ENCODE results near the gene IQCB1.
"Not testable (repeated sequence)": the region's sequence is repeated elsewhere in the genome, so short reads cannot be mapped to it uniquely, and the experiment has no call there.

Gene IQCB1

GRCh38 chr3:121809249-121809648, 25.6 kb downstream of the IQCB1 start:
- DNase-seq (ENCODE audit: low spot score): no peak

- DNase-seq (ENCODE audit: low spot score): no peak
These were observed 31.0 kb downstream of the IQCB1 start for GRCh38 chr3:121803771-121804320.

GRCh38 chr3:121800906-121801305, 34.0 kb downstream of the IQCB1 start:
- DNase-seq (ENCODE audit: low spot score): no peak

DNA sequence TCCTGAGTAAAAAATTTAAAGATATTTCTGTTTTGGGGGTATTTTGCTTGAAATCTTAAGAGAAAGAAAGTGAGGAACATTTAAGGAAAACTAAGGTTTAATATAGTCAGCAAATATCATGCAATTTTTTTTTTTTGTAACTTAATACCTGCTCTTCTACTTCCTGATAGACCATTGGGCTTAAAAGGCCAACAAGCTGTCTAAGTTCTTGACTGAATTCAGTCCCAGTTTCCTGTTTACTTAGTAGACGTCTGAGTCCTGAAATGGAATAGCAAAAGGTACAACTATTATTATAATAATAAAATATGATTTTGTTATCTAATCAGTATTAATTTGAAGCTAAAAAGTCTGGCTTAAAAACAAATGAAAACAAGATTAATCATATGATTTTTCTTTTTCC, 37.9 kb downstream of the IQCB1 start:
- DNase-seq (ENCODE audit: low spot score): no peak

- DNase-seq (ENCODE audit: low spot score): no peak
These were observed 40.4 kb downstream of the IQCB1 start for GRCh38 chr3:121794264-121794983.

DNA sequence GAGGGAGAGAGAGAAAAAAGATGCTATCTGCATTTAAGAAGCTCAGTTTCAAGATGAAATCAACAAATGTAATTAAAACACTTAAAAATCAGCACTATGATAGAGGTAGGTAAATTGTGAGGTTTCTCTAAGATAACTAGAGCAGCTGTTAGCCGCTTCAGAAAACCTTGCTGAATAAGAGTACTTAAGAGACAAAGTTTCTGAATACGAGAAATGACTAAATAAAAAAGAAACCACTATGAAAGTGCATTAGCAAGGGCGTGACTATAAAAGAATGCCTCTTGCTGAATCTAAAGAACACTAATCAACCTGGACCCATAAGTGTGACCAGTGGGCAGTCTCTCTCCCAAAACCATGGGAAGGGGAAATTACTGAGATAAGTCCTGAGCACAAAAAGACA, 41.8 kb downstream of the IQCB1 start:
- DNase-seq (ENCODE audit: low spot score): no peak

DNA sequence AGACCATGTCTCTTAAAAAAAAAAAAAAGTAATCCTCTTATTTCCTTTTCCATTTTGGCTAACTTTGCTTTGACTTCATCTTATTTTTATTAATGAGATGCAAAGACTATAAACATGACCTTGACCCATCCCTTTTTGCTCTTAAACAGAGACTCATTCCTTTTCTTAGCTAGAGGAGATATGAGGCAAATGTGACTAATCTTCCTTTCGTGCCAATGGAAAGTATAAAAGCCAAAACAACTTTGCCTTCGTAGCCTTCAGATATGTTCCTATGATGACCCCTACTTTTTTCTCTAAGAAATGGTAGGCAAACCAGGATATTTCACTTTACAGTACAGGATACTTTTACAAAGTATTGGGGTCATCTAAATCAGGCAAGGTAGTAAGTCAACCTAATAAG, 48.4 kb downstream of the IQCB1 start:
- no peak for DNase-seq (ENCODE audit: low spot score)

DNA sequence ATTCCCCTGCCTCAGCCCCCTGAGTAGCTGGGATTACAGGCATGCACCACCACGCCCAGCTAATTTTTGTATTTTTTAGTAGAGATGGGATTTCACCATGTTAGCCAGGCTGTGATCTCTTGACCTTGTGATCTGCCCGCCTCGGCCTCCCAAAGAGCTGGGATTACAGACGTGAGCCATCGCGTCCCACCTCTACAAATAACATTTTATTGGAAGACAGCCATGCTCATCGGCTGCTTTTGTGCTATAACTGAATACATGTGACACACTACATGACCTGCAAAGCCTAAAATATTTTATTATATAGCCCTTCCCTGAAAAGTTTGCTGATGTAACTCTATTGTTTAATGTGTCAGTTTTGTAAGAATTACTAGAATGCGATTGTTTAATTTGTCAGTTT, 52.1 kb downstream of the IQCB1 start:
- DNase-seq (ENCODE audit: low spot score): not testable (repeated sequence)

DNA sequence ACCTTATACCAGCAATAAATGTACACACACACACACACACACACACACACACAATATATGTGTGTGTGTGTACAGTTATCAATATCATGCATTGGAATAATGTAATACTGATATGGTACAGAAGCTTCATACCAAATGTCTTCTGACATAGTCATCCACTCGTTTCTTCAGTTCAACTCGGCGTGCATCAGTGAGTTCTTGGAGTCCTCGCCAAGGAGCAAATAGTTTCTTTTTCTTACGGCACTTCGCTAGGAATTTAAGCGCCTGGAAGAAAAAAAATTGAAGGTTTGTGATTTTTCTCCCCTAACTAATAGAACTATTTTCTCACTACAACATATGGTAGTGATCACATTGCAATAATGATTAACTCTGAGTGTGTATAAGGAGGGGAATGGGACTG, 53.2 kb downstream of the IQCB1 start:
- no peak for DNase-seq (ENCODE audit: low spot score)

- not testable (repeated sequence) for DNase-seq (ENCODE audit: low spot score)
These were observed 59.8 kb downstream of the IQCB1 start for GRCh38 chr3:121775095-121775494.

- DNase-seq (ENCODE audit: low spot score): no peak
These were observed 65.6 kb downstream of the IQCB1 start for GRCh38 chr3:121769246-121769645.

DNA sequence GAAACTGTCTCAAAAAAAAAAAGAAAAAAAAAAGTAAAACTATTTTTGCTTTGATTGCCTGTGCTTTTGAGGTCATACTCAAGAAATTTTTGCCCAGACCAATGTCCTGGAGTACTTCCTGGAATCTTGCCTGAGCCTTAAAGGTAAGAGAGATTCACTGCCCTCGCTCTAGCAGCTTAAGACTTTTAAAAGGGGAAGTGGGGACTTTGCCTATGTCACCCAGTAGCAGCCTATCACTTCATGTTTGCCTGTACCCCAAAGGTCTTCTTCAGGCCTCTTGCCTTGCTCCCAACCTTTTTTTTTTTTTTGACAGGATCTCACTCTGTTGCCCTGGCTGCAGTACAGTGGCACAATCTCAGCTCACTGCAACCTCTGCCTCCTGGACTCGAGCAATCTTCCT, 66.4 kb downstream of the IQCB1 start:
- DNase-seq (ENCODE audit: low spot score): no peak

DNA sequence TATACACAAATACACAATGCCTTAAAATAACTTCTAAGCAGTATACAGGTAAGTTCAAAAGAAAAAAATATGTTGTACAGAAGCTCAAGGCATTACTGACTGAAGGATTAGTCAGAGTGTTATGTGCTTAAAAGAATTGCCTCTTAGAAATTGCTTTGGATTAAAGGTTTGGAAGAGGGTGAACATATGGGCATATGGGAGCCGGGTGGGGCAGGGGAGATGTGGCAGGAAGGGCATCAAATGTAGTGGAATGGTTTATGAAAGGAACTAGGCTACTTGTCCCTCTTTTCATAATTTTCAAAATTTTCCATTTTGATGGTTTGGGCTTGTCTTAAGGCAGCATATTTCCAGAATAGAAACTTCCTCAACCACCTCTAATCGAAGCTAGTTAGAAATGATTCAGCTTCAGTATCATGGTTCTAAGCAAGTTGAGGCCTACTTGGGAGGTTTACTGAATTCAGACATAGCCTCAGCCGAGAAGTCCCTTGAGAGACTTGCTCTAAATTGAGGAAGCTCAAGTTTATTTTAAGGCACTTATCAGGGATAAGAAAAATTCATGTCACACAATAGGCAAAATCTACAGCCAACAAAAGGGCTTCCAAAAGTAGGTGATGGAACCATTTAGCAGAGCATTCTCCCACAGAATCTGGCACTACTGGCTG, 75.2 kb downstream of the IQCB1 start:
- no peak for DNase-seq (ENCODE audit: low spot score)

DNA sequence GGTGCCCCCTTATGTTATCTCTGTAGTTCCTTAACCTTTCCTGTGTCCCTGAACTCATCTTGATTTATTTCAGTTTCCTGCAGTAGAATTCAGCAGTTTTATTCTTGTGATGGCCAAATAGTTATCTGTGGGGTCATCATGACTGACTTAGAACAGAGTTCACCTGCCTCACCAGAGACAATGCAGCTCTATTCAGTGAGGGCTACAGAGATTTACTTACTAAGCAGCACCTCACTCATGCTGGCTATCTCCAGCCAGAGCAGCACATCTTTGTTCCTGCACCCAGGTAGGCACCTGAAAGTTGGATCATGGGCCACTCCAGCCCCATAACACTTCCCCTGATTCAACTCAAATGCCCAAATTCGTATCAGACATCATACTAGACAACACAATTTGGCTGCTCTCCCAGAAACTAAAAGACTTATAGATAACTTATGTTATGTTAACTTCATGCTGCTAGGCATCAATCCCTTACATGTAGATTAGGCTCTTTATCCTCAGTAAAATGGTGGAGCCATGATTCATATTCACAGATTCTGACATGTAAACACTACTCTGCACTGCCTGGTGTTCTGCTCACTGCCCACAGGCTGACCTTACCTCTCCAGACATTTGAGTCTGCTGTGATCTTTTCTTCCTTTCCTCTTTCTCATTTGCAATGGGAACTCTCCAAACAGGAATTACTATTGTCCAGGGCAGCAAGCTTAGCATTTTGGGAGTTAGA, 76.0 kb downstream of the IQCB1 start:
- no peak for DNase-seq (ENCODE audit: low spot score)

DNA sequence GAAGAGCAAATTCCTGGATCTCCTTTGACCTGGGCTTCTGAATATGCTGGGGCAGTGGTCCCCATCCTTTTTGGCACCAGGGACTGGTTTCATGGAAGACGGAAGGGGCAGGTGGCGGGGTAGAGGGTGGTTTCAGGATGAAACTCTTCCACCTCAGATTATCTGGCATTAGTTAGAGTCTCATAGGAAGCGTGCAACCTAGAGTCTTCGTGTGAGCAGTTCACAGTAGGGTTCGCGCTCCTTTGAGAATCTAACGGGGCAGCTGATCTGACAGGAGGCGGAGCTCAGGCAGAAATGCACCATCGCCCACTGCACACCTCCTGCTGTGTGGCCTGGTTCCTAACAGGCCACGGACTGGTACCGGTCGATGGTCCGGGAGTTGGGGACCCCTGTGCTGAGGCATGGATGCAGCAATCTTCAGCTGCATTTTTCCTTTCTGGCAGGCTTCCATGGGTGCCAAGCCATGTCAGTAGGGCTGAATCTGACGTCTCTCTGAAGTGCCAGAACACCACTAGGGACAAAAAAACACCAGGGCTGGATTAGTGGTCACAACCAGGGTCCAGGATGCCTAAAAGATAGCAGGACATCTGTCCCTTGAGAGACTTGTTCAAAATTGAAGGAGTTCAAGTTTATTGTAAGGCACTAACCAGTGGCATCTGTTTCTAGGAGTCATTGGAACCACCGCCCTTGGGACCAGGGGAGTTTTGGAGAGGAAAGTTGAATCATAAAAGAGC, 76.9 kb downstream of the IQCB1 start:
- DNase-seq (ENCODE audit: low spot score): no peak

DNA sequence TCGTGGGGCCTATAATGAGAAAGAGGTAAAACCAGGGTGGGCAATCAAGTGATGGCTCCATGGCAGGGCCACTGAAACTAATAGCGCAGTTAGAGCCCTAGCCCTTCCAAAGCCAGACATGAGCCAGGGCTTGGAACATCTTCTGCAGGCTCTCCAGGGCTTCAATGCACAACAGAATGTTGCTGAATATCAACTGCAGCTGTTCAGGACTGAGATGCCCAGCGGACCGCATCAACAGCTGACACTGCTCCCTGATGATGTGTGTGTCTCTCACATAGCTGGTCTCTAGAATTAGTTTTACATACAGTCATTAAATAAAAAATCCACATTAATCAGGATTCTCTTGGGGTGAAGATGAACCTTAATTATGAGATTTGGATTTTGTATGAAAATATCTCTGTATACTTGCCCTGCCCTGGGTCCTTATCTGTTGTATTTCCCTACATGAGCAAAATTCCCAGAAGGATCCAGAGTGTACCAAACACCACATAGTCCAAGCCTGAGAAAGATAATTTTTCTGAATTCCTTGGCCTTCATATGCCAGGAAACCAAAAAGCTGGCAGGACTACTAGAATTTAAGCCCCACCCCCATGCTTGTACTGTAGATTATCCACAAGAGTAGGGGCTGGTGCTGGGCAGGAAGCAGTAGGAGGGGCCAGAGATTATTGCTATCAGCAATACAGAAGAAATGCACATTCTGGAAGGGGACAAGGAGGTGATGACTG, 77.6 kb downstream of the IQCB1 start:
- no peak for DNase-seq (ENCODE audit: low spot score)

DNA sequence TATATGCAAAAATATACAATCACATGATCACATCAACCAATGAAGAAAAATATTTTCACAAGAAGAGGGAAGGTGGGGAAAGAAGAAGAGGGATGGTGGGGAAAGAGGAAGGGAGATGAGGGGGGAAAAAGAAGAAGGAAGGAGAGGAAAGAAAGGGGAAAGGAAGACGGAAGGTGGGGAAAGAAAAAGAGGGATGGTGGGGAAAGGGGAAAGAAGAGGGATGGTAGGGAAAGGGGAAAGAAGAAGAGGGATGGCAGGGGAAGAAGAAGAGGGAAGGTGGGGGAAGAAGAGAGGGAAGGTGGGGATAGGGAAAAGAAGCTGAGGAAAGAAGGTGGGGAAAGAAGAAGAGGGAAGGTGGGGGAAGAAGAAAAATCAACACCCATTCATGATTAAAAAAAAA, 82.1 kb downstream of the IQCB1 start:
- DNase-seq (ENCODE audit: low spot score): no peak

DNA sequence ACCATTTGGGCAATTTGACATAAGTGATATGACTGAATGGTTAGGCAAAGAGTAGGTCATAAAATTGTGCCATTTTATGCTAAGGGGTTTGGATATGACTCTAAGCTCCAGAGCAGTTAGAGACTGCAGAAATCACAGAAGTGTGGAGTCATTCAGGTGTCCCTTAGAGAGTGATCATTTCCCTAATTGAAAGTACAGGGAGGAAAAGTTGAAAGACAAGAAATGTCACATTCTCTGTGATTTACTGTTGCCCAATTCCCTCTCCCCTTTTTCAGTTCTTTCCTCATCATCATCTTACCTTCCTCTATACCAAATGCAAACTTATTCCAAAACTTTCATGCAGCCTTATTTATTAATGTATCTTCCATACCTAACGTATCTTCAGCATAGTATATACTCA, 82.6 kb downstream of the IQCB1 start:
- DNase-seq (ENCODE audit: low spot score): no peak

DNA sequence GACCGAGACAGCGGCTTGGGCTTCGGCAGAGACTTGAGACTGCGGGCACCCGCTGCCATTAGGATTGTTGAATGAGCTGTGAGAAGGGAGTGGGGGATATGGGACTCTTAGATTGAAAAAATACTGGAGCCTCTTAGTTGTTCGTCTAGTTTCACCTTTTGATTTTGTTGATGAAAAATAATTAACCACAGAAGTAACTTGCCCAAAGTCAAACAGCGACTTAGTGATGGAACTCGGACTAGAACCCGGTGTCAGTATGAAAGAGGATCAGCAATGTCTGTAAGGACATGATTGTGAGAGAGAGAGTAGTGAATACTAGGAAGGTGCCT, 84.8 kb downstream of the IQCB1 start:
- no peak for DNase-seq (ENCODE audit: low spot score)

DNA sequence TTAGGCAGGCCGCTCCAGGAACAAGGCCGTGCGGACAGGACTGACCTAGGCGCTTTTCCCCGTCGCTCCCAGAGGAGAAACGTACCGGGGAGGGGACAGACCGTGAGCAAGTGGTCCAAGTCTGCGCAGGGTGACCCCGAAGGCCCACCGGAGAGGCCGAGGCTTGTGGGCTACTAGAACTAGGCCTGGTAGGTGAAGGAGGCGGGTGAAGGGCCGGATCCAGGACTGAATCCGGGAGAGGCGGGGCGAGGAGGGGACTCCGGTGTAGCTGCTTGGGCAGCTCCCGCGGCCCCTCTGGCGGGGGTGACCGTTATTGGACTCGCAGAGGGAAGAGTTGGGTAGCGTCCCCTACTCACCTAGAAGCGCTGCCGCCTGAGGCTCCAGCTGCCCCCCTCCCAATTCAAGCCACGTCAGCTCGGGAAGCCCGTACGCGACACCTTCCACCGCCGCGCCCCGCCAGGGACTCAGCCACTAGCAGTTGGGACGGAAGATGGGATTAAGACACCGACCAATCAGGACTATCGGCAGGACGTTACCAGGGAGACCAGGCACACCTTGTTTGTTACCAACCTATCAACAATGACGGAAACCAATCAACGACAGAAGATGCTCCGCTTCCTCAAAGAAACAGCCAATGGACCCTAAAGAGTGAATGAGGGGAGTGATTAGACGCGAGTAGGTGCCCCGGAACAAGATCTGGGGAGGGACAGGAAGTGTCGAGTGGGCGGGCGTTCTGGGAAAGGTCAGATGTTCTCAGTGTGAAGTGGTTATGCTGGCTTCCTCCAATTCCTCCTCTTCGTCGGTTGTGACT, 85.4 kb downstream of the IQCB1 start, which contains the start of gene GOLGB1:
GOLGB1 (minus strand) TSS at position 466 of the 811 bp plus-strand sequence. CDS start 18,770 bp downstream, outside the sequence.
- peak; percentile 95 for DNase-seq (ENCODE audit: low spot score)

Measured in CD4-positive, alpha-beta T cell treated with Interleukin-6 at 100 ng/mL for 8 hours (primary cell).